ENCODE data around the gene TBX4.

DNA sequence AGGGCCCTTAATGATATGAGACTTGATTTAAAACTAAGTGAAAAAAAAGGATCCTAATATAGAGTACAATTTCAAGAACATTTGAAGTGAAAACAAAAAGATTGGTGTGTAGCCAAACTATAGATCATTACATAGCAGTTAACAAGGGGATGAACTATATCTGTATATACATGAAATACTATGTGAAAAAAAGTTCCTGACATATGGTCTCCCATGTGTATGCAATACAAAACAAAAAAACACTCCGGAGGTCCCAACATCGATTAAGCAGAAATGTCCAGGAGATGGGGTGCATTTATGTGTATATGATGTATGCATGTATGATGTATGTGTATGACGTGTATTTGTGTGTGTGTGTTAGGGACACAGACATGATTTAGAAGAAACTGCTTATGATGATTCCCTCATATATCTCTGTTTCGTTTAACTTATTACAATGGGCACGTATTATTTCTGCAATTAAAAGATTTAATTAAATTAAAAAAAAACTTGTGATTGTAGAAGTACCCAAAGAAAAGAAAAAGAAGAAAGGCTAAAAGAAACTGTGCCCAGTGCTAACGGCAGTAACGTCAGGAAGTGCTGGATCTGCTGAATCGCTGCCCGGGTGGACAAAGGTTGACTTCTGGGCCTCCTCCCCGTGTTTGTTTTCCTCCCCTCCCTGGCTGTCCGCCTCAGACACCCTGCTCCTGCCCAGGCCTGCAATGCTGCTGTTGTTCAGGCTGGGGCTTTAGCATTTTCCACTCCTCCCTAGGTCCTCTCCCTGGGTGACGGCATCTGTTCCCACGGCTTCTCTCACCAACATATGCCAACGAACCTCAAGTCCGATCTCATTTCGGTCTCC lies 36.9 kb downstream of the TBX4 start:
- no peak for TF ChIP-seq EZH2 (IDR thresholded peaks at IDR 0.05)
- TF ChIP-seq POLR2AphosphoS5 (IDR thresholded peaks at IDR 0.05; ENCODE audit: borderline replicate concordance, low read depth, low read length): no peak
- no peak for TF ChIP-seq FOXP2 (optimal IDR thresholded peaks at IDR 0.05; ENCODE audit: control extremely low read depth, extremely low read length, insufficient read depth)
